Measurements from ENCODE around the gene FAM3B. TPM values are rescaled to one million over a fixed set of nuclear protein-coding genes. Genes with fewer than 3 reads are reported as not detected.

Gene FAM3B
- total and polyA plus RNA-seq, 2 experiments from 2014 or later = 35.4 to 49.7 TPM

GRCh38 chr21:41361053-41361785 lies 44.6 kb downstream of the FAM3B start:
- H3K4me2 ChIP-seq = peak overlapping the region; percentile 55
- no peak for DNase-seq (ENCODE audit: low spot score)
- no peaks in the 10 kb centered on the region for H3K27me3 ChIP-seq
- no peak for TF ChIP-seq CTCF (IDR thresholded peaks at IDR 0.05; ENCODE audit: poor library complexity)
- no peak for TF ChIP-seq EZH2 (IDR thresholded peaks at IDR 0.05; ENCODE audit: borderline replicate concordance)
- H3K9me2 ChIP-seq (replicated peaks; ENCODE audit: insufficient read depth) = no peaks in the 10 kb centered on the region
- H2AFZ ChIP-seq = no peak overlapping the region
- no peaks in the 10 kb centered on the region for H3K79me2 ChIP-seq
- peaks cover 4% of the 10 kb centered on the region for H3K4me1 ChIP-seq (ENCODE audit: insufficient read depth)
- H4K20me1 ChIP-seq (ENCODE audit: insufficient read depth, poor library complexity, severe bottlenecking) = no peaks in the 10 kb centered on the region
- 75% methylated on average over 16 of the region's 16 CpGs for WGBS (ENCODE audit: low lambda C conversion rate, missing lambda C conversion rate)
- no peaks in the 10 kb centered on the region for H3K36me3 ChIP-seq (replicated peaks; ENCODE audit: insufficient read depth, low read depth)
- peak overlapping the region; percentile 46 for H3K27ac ChIP-seq
- no peaks in the 10 kb centered on the region for H3K9me3 ChIP-seq (ENCODE audit: low read depth)
- no peak overlapping the region for H3K4me3 ChIP-seq

- peak; percentile 68 for DNase-seq (ENCODE audit: low spot score)
- Histone ChIP-seq H3K27ac (peak within 1 kb of the TSS; percentile 46), H3K36me3 (replicated peaks; ENCODE audit: insufficient read depth, low read depth) (no peaks in the 10 kb centered on the region), H4K20me1 (ENCODE audit: insufficient read depth, poor library complexity, severe bottlenecking) (no peaks in the 10 kb centered on the region), H3K4me3 (no peak within 1 kb of the TSS), H3K4me1 (ENCODE audit: insufficient read depth) (peaks cover 7% of the 10 kb centered on the region), H3K79me2 (no peaks in the 10 kb centered on the region), H3K9me2 (replicated peaks; ENCODE audit: insufficient read depth) (no peaks in the 10 kb centered on the region), H3K4me2 (peak within 1 kb of the TSS; percentile 55), H3K27me3 (no peaks in the 10 kb centered on the region), H2AFZ (no peak within 1 kb of the TSS), H3K9me3 (ENCODE audit: low read depth) (no peaks in the 10 kb centered on the region)
- WGBS (ENCODE audit: low lambda C conversion rate, missing lambda C conversion rate) = 76% methylated on average over 24 of the region's 24 CpGs
- TF ChIP-seq EZH2 (IDR thresholded peaks at IDR 0.05; ENCODE audit: borderline replicate concordance) = no peak
- no peak for TF ChIP-seq EZH2phosphoT487 (IDR thresholded peaks at IDR 0.05; ENCODE audit: low read depth, severe bottlenecking, unreplicated experiment)
- TF ChIP-seq CTCF (IDR thresholded peaks at IDR 0.05; ENCODE audit: poor library complexity) = no peak
Observed at GRCh38 chr21:41361786-41362604, 45.4 kb downstream of the FAM3B start, which contains the start of gene MX2. TSS of gene MX2 (plus strand) at chr21:41362027. CDS start at chr21:41376907, 14,880 bp downstream.

- no peak overlapping the region for H3K27ac ChIP-seq
- H2AFZ ChIP-seq = no peak overlapping the region
- no peaks in the 10 kb centered on the region for H3K36me3 ChIP-seq (replicated peaks; ENCODE audit: insufficient read depth, low read depth)
- H3K4me1 ChIP-seq (ENCODE audit: insufficient read depth) = peaks cover 14% of the 10 kb centered on the region
- H3K9me3 ChIP-seq (ENCODE audit: low read depth) = no peaks in the 10 kb centered on the region
- peak overlapping the region; percentile 55 for H3K4me2 ChIP-seq
- WGBS (ENCODE audit: low lambda C conversion rate, missing lambda C conversion rate) = 97% methylated on average over 16 of the region's 16 CpGs
- no peaks in the 10 kb centered on the region for H3K27me3 ChIP-seq
- no peaks in the 10 kb centered on the region for H3K9me2 ChIP-seq (replicated peaks; ENCODE audit: insufficient read depth)
- H3K79me2 ChIP-seq = no peaks in the 10 kb centered on the region
- H4K20me1 ChIP-seq (ENCODE audit: insufficient read depth, poor library complexity, severe bottlenecking) = no peaks in the 10 kb centered on the region
- H3K4me3 ChIP-seq = no peak overlapping the region
- TF ChIP-seq EZH2phosphoT487 (IDR thresholded peaks at IDR 0.05; ENCODE audit: low read depth, severe bottlenecking, unreplicated experiment) (no peak), CTCF (IDR thresholded peaks at IDR 0.05; ENCODE audit: poor library complexity) (no peak), EZH2 (IDR thresholded peaks at IDR 0.05; ENCODE audit: borderline replicate concordance) (no peak)
- no peak for DNase-seq (ENCODE audit: low spot score)
Observed at GRCh38 chr21:41362605-41363369, 46.2 kb downstream of the FAM3B start.
